ENCODE data around the gene GCAT. TPM values are rescaled to one million over a fixed set of nuclear protein-coding genes. Genes with fewer than 3 reads are reported as not detected.

Gene GCAT
- total RNA-seq, 2 experiments from 2014 or later = 1.4 to 1.8 TPM

DNA sequence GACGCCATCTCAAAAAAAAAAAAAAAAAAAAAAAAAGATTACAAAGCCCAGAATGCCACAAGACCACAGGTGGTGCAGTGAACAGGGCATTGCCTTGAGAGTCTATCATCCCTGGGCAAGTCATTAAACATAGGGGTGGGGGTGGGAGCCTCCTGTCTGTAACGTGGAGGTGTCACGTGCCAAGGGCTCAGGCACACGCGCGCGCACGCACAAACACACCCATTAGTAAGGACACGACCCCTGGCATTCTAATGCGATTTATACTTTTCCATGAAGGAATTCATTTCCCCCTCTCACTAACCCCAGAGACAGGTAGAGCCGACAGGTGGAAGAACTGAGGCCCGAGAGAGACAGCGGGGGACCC, 5.8 kb upstream of the GCAT start:
- Histone ChIP-seq H3K27ac (ENCODE audit: low read depth in 1 of 2, low read length in 2 of 2) (no peak overlapping the region), H3K4me1 (ENCODE audit: insufficient read depth, low read length) (peaks cover 48% of the 10 kb centered on the region), H3K4me3 (ENCODE audit: low read length) (peak overlapping the region; percentile 56), H3K9me3 (ENCODE audit: control insufficient read depth in 1 of 2, insufficient read depth in 1 of 2, low read length in 2 of 2) (peaks cover 0 to 19% of the 10 kb centered on the region in 2 experiments), H3K36me3 (ENCODE audit: insufficient read depth, low read length) (no peaks in the 10 kb centered on the region), H3K27me3 (ENCODE audit: control insufficient read depth in 1 of 2, insufficient read depth in 2 of 2, low read length in 2 of 2) (peaks cover 34 to 39% of the 10 kb centered on the region in 2 experiments)
- DNase-seq = peak in 2 of 14 experiments; percentile 32 to 52
- Mint-ChIP-seq H3K27ac (no peak overlapping the region), H3K9me3 (no peaks in the 10 kb centered on the region), H3K27me3 (peaks cover 42% of the 10 kb centered on the region), H3K4me1 (ENCODE audit: low read depth) (peaks cover 39% of the 10 kb centered on the region), H3K4me3 (peak overlapping the region; percentile 86), H3K36me3 (ENCODE audit: low read depth) (no peaks in the 10 kb centered on the region)
- ChIA-PET CTCF (no interaction called here), POLR2A (no interaction called here)
- TF ChIP-seq, protein P1, sequence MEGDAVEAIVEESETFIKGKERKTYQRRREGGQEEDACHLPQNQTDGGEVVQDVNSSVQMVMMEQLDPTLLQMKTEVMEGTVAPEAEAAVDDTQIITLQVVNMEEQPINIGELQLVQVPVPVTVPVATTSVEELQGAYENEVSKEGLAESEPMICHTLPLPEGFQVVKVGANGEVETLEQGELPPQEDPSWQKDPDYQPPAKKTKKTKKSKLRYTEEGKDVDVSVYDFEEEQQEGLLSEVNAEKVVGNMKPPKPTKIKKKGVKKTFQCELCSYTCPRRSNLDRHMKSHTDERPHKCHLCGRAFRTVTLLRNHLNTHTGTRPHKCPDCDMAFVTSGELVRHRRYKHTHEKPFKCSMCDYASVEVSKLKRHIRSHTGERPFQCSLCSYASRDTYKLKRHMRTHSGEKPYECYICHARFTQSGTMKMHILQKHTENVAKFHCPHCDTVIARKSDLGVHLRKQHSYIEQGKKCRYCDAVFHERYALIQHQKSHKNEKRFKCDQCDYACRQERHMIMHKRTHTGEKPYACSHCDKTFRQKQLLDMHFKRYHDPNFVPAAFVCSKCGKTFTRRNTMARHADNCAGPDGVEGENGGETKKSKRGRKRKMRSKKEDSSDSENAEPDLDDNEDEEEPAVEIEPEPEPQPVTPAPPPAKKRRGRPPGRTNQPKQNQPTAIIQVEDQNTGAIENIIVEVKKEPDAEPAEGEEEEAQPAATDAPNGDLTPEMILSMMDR (IDR thresholded peaks at IDR 0.05) = no peak
- ATAC-seq (ENCODE audit: poor library complexity) = no peak
- intact Hi-C loops (cut with DNase I, micrococcal nuclease) = no loop called here

DNA sequence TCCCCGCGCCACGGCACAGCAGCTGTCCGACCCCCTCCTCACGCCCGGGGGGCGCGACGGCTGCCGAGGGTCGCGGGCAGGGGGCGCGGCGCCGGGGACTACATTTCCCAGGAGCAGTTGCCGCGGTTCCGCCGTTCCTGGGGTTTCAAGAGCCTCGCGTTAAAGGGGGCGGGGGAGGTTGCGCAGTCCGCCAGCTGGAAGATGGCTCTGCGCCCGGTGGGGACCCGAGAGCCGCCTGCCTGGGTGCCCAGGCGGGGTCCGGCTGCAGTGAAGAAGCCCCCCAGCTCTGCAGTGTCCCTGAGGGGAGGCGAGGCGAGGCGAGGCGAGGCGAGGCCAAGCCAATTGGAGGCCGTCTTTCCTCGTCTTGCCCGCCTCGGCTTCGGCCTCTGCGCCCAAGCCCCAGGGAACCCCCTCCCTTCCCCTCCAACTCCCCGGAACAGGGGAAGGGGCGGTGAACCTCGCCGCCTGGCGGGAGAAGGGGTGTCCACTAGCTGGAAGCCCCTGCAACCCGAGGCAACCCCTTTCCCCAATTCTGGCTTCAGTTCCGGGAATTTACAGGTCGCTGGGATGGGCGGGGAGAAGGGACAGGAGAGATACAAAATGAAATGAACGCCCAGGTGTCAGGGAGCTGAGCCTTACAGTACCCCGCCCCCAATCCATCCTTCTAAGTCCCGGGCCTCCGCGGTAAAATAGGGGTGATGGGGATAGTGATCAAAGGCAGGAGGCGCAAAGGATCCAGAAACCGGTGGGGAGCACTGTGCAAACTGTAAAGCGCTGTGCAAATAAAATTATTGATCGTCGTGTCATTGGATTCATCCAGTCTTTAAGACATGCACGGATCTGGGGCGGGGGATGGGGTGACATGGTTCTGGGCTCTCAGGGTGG, 5.2 kb upstream of the GCAT start:
- H3K4me3 ChIP-seq (ENCODE audit: low read length) = peak overlapping the region; percentile 56
- TF ChIP-seq, protein P1 (IDR thresholded peaks at IDR 0.05) = no peak
- no peaks in the 10 kb centered on the region for H3K36me3 Mint-ChIP-seq (ENCODE audit: low read depth)
- intact Hi-C loops (cut with DNase I, micrococcal nuclease) = no loop called here
- H3K9me3 Mint-ChIP-seq = no peaks in the 10 kb centered on the region
- peak overlapping the region; percentile 88 for H3K4me3 Mint-ChIP-seq
- H3K27me3 Mint-ChIP-seq = peaks cover 46% of the 10 kb centered on the region
- H3K4me1 Mint-ChIP-seq (ENCODE audit: low read depth) = peaks cover 45% of the 10 kb centered on the region
- H3K27ac ChIP-seq (ENCODE audit: low read depth in 1 of 2, low read length in 2 of 2) = no peak overlapping the region
- H3K36me3 ChIP-seq (ENCODE audit: insufficient read depth, low read length) = no peaks in the 10 kb centered on the region
- DNase-seq (peak in 3 of 14 experiments; percentile 46 to 48 (median 47)), ATAC-seq (ENCODE audit: poor library complexity) (no peak)
- H3K27me3 ChIP-seq (ENCODE audit: control insufficient read depth in 1 of 2, insufficient read depth in 2 of 2, low read length in 2 of 2) = peaks cover 38 to 44% of the 10 kb centered on the region in 2 experiments
- H3K4me1 ChIP-seq (ENCODE audit: insufficient read depth, low read length) = peaks cover 54% of the 10 kb centered on the region
- peaks cover 0 to 19% of the 10 kb centered on the region in 2 experiments for H3K9me3 ChIP-seq (ENCODE audit: control insufficient read depth in 1 of 2, insufficient read depth in 1 of 2, low read length in 2 of 2)
- H3K27ac Mint-ChIP-seq = no peak overlapping the region
- CTCF ChIA-PET = interaction anchor here (1.2 kb wide), 1 partner anchor 61 kb away, joined by 4 read pairs; no protein-coding TSS in a partner anchor
- POLR2A ChIA-PET = interaction anchor here (0.8 kb wide), 1 partner anchor 42 kb away, joined by 3 read pairs; the partner anchor contains the start of gene ANKRD54

DNA sequence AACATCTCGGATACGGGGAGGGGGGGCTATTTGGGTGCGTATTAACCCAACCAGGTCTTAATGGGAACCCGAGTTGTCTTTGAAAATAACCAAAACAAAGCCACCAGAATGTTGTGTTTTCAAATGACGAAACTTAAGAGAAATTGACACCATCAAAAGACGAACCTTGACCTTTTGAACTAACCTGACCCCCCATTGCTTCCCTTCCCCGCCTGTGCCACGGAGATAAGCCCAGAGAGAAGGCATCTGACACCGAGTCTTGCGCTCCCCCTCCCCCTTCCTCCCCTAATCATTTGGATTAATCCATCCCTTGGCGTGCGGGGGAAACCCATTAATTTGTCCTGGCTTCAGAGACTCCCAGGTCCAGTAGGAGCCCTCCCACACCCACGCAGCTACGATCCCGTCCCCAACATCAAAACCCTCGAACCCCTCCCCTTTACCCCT, 4.5 kb upstream of the GCAT start:
- ATAC-seq (ENCODE audit: poor library complexity) (no peak), DNase-seq (no peak)
- H3K27me3 Mint-ChIP-seq = peaks cover 48% of the 10 kb centered on the region
- peaks cover 49% of the 10 kb centered on the region for H3K4me1 Mint-ChIP-seq (ENCODE audit: low read depth)
- intact Hi-C loops (cut with DNase I, micrococcal nuclease) = no loop called here
- peak overlapping the region; percentile 88 for H3K4me3 Mint-ChIP-seq
- H3K27ac Mint-ChIP-seq = no peak overlapping the region
- CTCF ChIA-PET = interaction anchor here (1.2 kb wide), 1 partner anchor 60 kb away, joined by 4 read pairs; no protein-coding TSS in a partner anchor
- H3K27me3 ChIP-seq (ENCODE audit: control insufficient read depth in 1 of 2, insufficient read depth in 2 of 2, low read length in 2 of 2) = peaks cover 43 to 49% of the 10 kb centered on the region in 2 experiments
- peaks cover 61% of the 10 kb centered on the region for H3K4me1 ChIP-seq (ENCODE audit: insufficient read depth, low read length)
- H3K9me3 Mint-ChIP-seq = no peaks in the 10 kb centered on the region
- H3K36me3 ChIP-seq (ENCODE audit: insufficient read depth, low read length) = no peaks in the 10 kb centered on the region
- H3K4me3 ChIP-seq (ENCODE audit: low read length) = peak overlapping the region; percentile 56
- H3K27ac ChIP-seq (ENCODE audit: low read depth in 1 of 2, low read length in 2 of 2) = no peak overlapping the region
- H3K9me3 ChIP-seq (ENCODE audit: control insufficient read depth in 1 of 2, insufficient read depth in 1 of 2, low read length in 2 of 2) = peaks cover 0 to 19% of the 10 kb centered on the region in 2 experiments
- POLR2A ChIA-PET = interaction anchor here (0.8 kb wide), 1 partner anchor 41 kb away, joined by 3 read pairs; the partner anchor contains the start of gene ANKRD54
- H3K36me3 Mint-ChIP-seq (ENCODE audit: low read depth) = no peaks in the 10 kb centered on the region
- TF ChIP-seq, protein P1 (IDR thresholded peaks at IDR 0.05) = no peak
